H9 (cell line): ENCODE results near the gene NDUFS3. TPM values are rescaled to one million over a fixed set of nuclear protein-coding genes. Genes with fewer than 3 reads are reported as not detected.

Experiments used
- DNase-seq: peaks from one replicate; pipeline ENCODE4 v3.0.0-alpha.2; 2017
- H2AFZ ChIP-seq: one replicate; pipeline ENCODE4 v1.6.1; 2013; ENCODE audit warnings: mild to moderate bottlenecking, low read length, control low read depth, moderate library complexity
- H2AK5ac ChIP-seq: 2 replicates; pipeline ENCODE4 v1.6.1; 2013; ENCODE audit warnings: low read length, control low read depth, mixed read lengths; ENCODE audit not compliant: insufficient read length
- H2BK120ac ChIP-seq: one replicate; pipeline ENCODE4 v1.6.1; 2013; ENCODE audit warnings: low read depth, mild to moderate bottlenecking, low read length, control low read depth, inconsistent platforms; ENCODE audit not compliant: poor library complexity, severe bottlenecking
- H2BK12ac ChIP-seq: 2 replicates; pipeline ENCODE4 v1.6.1; 2013; ENCODE audit warnings: low read length, control low read depth, mixed read lengths, low read depth; ENCODE audit not compliant: insufficient read length
- H2BK15ac ChIP-seq: 2 replicates; pipeline ENCODE4 v1.6.1; 2013; ENCODE audit warnings: low read depth, low read length, control low read depth
- H2BK20ac ChIP-seq: one replicate; pipeline ENCODE4 v1.6.1; 2013; ENCODE audit warnings: low read depth, mild to moderate bottlenecking, low read length, control low read depth, inconsistent platforms; ENCODE audit not compliant: poor library complexity, severe bottlenecking
- H2BK5ac ChIP-seq: 2 replicates; pipeline ENCODE4 v1.6.1; 2013; ENCODE audit warnings: low read length, control low read depth, mixed read lengths; ENCODE audit not compliant: insufficient read length
- H3K14ac ChIP-seq: 2 replicates; pipeline ENCODE4 v1.6.1; 2013; ENCODE audit warnings: low read length, control low read depth; ENCODE audit not compliant: insufficient read depth
- H3K18ac ChIP-seq: 2 replicates; pipeline ENCODE4 v1.6.1; 2013; ENCODE audit warnings: low read depth, mild to moderate bottlenecking, mixed read lengths, low read length, control low read depth; ENCODE audit not compliant: insufficient read length
- H3K23ac ChIP-seq: 2 replicates; pipeline ENCODE4 v1.6.1; 2013; ENCODE audit warnings: low read length, control low read depth, mixed read lengths, low read depth; ENCODE audit not compliant: insufficient read length
- H3K23me2 ChIP-seq: 2 replicates; pipeline ENCODE4 v1.6.1; 2013; ENCODE audit warnings: low read depth, mild to moderate bottlenecking, mixed read lengths, low read length, control low read depth; ENCODE audit not compliant: insufficient read length, poor library complexity, severe bottlenecking
- H3K27ac ChIP-seq: 2 replicates; pipeline ENCODE4 v1.5.1; 2013; ENCODE audit warnings: low read length, control low read depth, mixed read lengths, low read depth; ENCODE audit not compliant: insufficient read length
- H3K27me3 ChIP-seq: 2 replicates; pipeline ENCODE4 v1.6.1; 2013; ENCODE audit warnings: low read length, control low read depth, inconsistent platforms; ENCODE audit not compliant: insufficient read depth
- H3K4ac ChIP-seq: 2 replicates; pipeline ENCODE4 v1.6.1; 2013; ENCODE audit warnings: low read depth, mild to moderate bottlenecking, control low read depth, inconsistent platforms, low read length, moderate library complexity
- H3K4me1 ChIP-seq: 2 replicates; pipeline ENCODE4 v1.6.1; 2013; ENCODE audit warnings: low read length, control low read depth, inconsistent platforms; ENCODE audit not compliant: insufficient read depth
- H3K4me2 ChIP-seq: 2 replicates; pipeline ENCODE4 v1.6.1; 2013; ENCODE audit warnings: low read length, control low read depth, mixed read lengths; ENCODE audit not compliant: insufficient read length, insufficient read depth
- H3K56ac ChIP-seq: 2 replicates; pipeline ENCODE4 v1.6.1; 2013; ENCODE audit warnings: low read depth, mild to moderate bottlenecking, mixed read lengths, low read length, control low read depth; ENCODE audit not compliant: insufficient read length
- H3K79me1 ChIP-seq: 2 replicates; pipeline ENCODE4 v1.6.1; 2013; ENCODE audit warnings: low read depth, mild to moderate bottlenecking, moderate library complexity, low read length, control low read depth, inconsistent platforms; ENCODE audit not compliant: insufficient read depth, poor library complexity, severe bottlenecking
- H3K79me2 ChIP-seq: 2 replicates; pipeline ENCODE4 v1.6.1; 2013; ENCODE audit warnings: low read length, control low read depth, inconsistent platforms; ENCODE audit not compliant: insufficient read depth
- H3K9ac ChIP-seq: 2 replicates; pipeline ENCODE4 v1.6.1; 2013; ENCODE audit warnings: low read length, control low read depth, mixed read lengths; ENCODE audit not compliant: insufficient read length; ENCODE audit errors: extremely low read depth
- H3K9me3 ChIP-seq: one replicate; pipeline ENCODE4 v1.6.1; 2013; ENCODE audit warnings: low read depth, low read length, inconsistent platforms; ENCODE audit not compliant: control insufficient read depth
- H3T11ph ChIP-seq: one replicate; pipeline ENCODE4 v1.6.1; 2013; ENCODE audit warnings: mild to moderate bottlenecking, low read length, control low read depth, inconsistent platforms
- H4K20me1 ChIP-seq: one replicate; pipeline ENCODE4 v1.6.1; 2013; ENCODE audit not compliant: control insufficient read depth, insufficient read length, insufficient read depth
- H4K5ac ChIP-seq: 2 replicates; pipeline ENCODE4 v1.6.1; 2013; ENCODE audit warnings: low read depth, mild to moderate bottlenecking, mixed read lengths, low read length, control low read depth; ENCODE audit not compliant: insufficient read length
- H4K8ac ChIP-seq: replicated peaks from 2 replicates; pipeline ENCODE4 v1.6.1; 2013; ENCODE audit warnings: low read length, control low read depth, mixed read lengths, low read depth; ENCODE audit not compliant: insufficient read length
- H4K91ac ChIP-seq: 2 replicates; pipeline ENCODE4 v1.6.1; 2013; ENCODE audit warnings: low read depth, mild to moderate bottlenecking, moderate library complexity, mixed read lengths, low read length, control low read depth; ENCODE audit not compliant: insufficient read length
- H3K27ac Mint-ChIP-seq, 3 experiments: 2 replicates in 2 of 3; 3 replicates in 1 of 3; pipeline ENCODE4 v1.8.0; 2020 to 2021; ENCODE audit warnings: mixed read lengths in 3 of 3, mild to moderate bottlenecking in 1 of 3, moderate library complexity in 1 of 3
- H3K27me3 Mint-ChIP-seq: 2 replicates; pipeline ENCODE4 v1.8.0; 2021; ENCODE audit warnings: low read depth, mild to moderate bottlenecking, moderate library complexity, mixed read lengths
- H3K36me3 Mint-ChIP-seq, 3 experiments: 2 replicates in 2 of 3; 3 replicates in 1 of 3; pipeline ENCODE4 v1.8.0; 2020 to 2021; ENCODE audit warnings: low read depth in 3 of 3, mixed read lengths in 3 of 3; ENCODE audit not compliant: insufficient read depth in 1 of 3
- H3K4me1 Mint-ChIP-seq, 2 experiments: 2 replicates each; pipeline ENCODE4 v1.8.0; 2020; ENCODE audit warnings: mixed read lengths in 2 of 2
- H3K4me3 Mint-ChIP-seq, 2 experiments: 2 replicates in 1 of 2; 3 replicates in 1 of 2; pipeline ENCODE4 v1.8.0; 2020 to 2021; ENCODE audit warnings: mild to moderate bottlenecking in 2 of 2, mixed read lengths in 2 of 2, moderate library complexity in 1 of 2
- H3K9me3 Mint-ChIP-seq, 2 experiments: 2 replicates in 1 of 2; 3 replicates in 1 of 2; pipeline ENCODE4 v1.8.0; 2020; ENCODE audit warnings: mild to moderate bottlenecking in 2 of 2, mixed read lengths in 2 of 2, moderate library complexity in 1 of 2
- CTCF ChIP-seq: fragments of 200-600 bp; sonication (generic); conservative IDR thresholded peaks from 3 replicates; pipeline ENCODE4 v1.8.0; 2021; ENCODE audit warnings: antibody characterized with exemption, mild to moderate bottlenecking
- WGBS: extraction: QIAGEN DNeasy Blood & Tissue Kit; methylation state at CpG from one replicate; pipeline ENCODE4 v1.1.7; 2013; ENCODE audit warnings: missing lambda C conversion rate, low lambda C conversion rate, mixed read lengths; ENCODE audit not compliant: insufficient read length; ENCODE audit errors: extremely low coverage; 5-methylcytosine and 5-hydroxymethylcytosine counted together
- total RNA-seq: library from RNA; stranded (reverse); gene quantifications from 2 replicates; pipeline ENCODE4 v1.2.1, GENCODE V29; 2021

Gene NDUFS3
- total RNA-seq, 1 experiment from 2014 or later: 144 TPM

DNA sequence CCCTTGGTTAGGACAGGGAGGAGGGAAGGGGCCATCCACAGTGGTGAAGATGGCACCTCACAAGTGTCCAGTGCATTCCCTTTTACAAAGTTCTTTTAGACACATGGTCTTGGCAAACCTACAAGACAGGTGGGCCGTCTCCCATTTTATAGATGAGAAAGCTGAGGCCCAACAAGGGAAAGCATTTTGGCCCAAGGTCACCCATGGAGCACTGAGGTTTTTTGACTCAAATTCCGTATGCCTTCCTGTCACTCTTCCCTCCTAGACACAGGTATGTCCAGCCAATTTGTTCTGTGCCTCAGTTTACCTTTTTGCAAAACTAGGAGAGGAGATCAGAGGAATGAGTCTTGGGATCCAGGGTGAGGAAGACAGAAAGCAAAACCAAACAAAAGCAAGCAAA, 14.1 kb downstream of the NDUFS3 start:
- WGBS: no CpG with 5 or more reads among the region's 2 CpGs
- H2BK15ac ChIP-seq: no peak overlapping the region
- Mint-ChIP-seq H3K27ac (no peak overlapping the region), H3K4me1 (peaks cover 14 to 22% of the 10 kb centered on the region in 2 experiments), H3K36me3 (no peaks in the 10 kb centered on the region), H3K4me3 (peak overlapping the region; percentile 73 to 93), H3K27me3 (peaks cover 41% of the 10 kb centered on the region), H3K9me3 (no peaks in the 10 kb centered on the region)
- H3K14ac ChIP-seq: no peak overlapping the region
- H2AK5ac ChIP-seq: no peak overlapping the region
- H2AFZ ChIP-seq: no peak overlapping the region
- no peak overlapping the region for H4K8ac ChIP-seq
- no peak overlapping the region for H2BK20ac ChIP-seq
- H3K27ac ChIP-seq: no peak overlapping the region
- H3K23me2 ChIP-seq: peaks cover 13% of the 10 kb centered on the region
- no peak overlapping the region for H3T11ph ChIP-seq
- H3K79me1 ChIP-seq: no peaks in the 10 kb centered on the region
- no peak for TF ChIP-seq CTCF
- no peak overlapping the region for H3K23ac ChIP-seq
- H3K79me2 ChIP-seq: no peaks in the 10 kb centered on the region
- H4K5ac ChIP-seq: no peak overlapping the region
- H3K9me3 ChIP-seq: no peaks in the 10 kb centered on the region
- DNase-seq: no peak
- H3K27me3 ChIP-seq: peaks cover 10% of the 10 kb centered on the region; the same call in 1 of the 2 replicates
- H3K4ac ChIP-seq: no peak overlapping the region
- H2BK120ac ChIP-seq: no peak overlapping the region
- H4K20me1 ChIP-seq: no peaks in the 10 kb centered on the region
- H3K56ac ChIP-seq: no peak overlapping the region
- H3K4me1 ChIP-seq: no peaks in the 10 kb centered on the region
- H3K18ac ChIP-seq: no peak overlapping the region
- no peak overlapping the region for H3K9ac ChIP-seq
- H2BK5ac ChIP-seq: no peak overlapping the region
- no peak overlapping the region for H4K91ac ChIP-seq
- no peak overlapping the region for H2BK12ac ChIP-seq
- peak overlapping the region; percentile 89 for H3K4me2 ChIP-seq
